HepG2 (cell line): ENCODE measurements around the gene LIMS2. TPM values are rescaled to one million over a fixed set of nuclear protein-coding genes. Genes with fewer than 3 reads are reported as not detected.

Experiments used
- CHD2 ChIP-seq: IDR thresholded peaks from 2 replicates; pipeline ENCODE4 v1.6.1; 2011; ENCODE audit warnings: low read depth, low read length, improper control_type of control experiment
- ELF3 ChIP-seq: IDR thresholded peaks from 2 replicates; pipeline ENCODE4 v1.6.1; 2016; ENCODE audit warnings: missing genetic modification reagents, missing compliant biosample characterization
- HDAC2 ChIP-seq: sonication (generic); formaldehyde crosslinking; IDR thresholded peaks from 2 replicates; pipeline ENCODE4 v1.4.0; 2020; ENCODE audit warnings: missing genetic modification reagents
- MTA1 ChIP-seq: sonication (generic); formaldehyde crosslinking; IDR thresholded peaks from 2 replicates; pipeline ENCODE4 v1.4.0; 2020; ENCODE audit warnings: missing genetic modification reagents, mild to moderate bottlenecking, borderline replicate concordance
- NFRKB ChIP-seq: fragments of 450-650 bp; IDR thresholded peaks from 2 replicates; pipeline ENCODE4 v1.6.1; 2017
- NONO ChIP-seq, 2 experiments: fragments of 450-650 bp in 1 of 2; sonication (generic) in 1 of 2; formaldehyde crosslinking in 1 of 2; IDR thresholded peaks in 1 of 2; conservative IDR thresholded peaks in 1 of 2; 2 replicates each; pipeline versions ENCODE4 v1.6.1 to v1.8.0; 2017 to 2022; ENCODE audit warnings: mild to moderate bottlenecking in 1 of 2, missing genetic modification reagents in 1 of 2, moderate library complexity in 1 of 2
- RBFOX2 ChIP-seq: fragments of 200-400 bp; formaldehyde crosslinking; IDR thresholded peaks from 2 replicates; pipeline ENCODE4 v1.6.1; 2017; ENCODE audit warnings: low read depth, mild to moderate bottlenecking, low read length
- SETDB1 ChIP-seq: sonication (generic); formaldehyde crosslinking; IDR thresholded peaks from 2 replicates; pipeline ENCODE4 v1.5.1; 2020; ENCODE audit warnings: missing genetic modification reagents, mild to moderate bottlenecking, borderline replicate concordance
- SPEN ChIP-seq: sonication (generic); formaldehyde crosslinking; IDR thresholded peaks from 2 replicates; pipeline ENCODE4 v1.5.1; 2020; ENCODE audit warnings: low read depth, mild to moderate bottlenecking, missing genetic modification reagents
- ZFX ChIP-seq: sonication (generic); formaldehyde crosslinking; IDR thresholded peaks from 2 replicates; pipeline ENCODE4 v1.4.0; 2020; ENCODE audit warnings: mild to moderate bottlenecking, low read depth, missing genetic modification reagents, moderate library complexity
- ZNF44 ChIP-seq: sonication (generic); formaldehyde crosslinking; IDR thresholded peaks from 2 replicates; pipeline ENCODE4 v1.5.1; 2020; ENCODE audit warnings: mild to moderate bottlenecking, missing genetic modification reagents
- ZNF441 ChIP-seq: sonication (generic); formaldehyde crosslinking; IDR thresholded peaks from 2 replicates; pipeline ENCODE4 v1.7.0; 2021; ENCODE audit warnings: missing genetic modification reagents, borderline replicate concordance
- ZNF501 ChIP-seq: sonication (generic); formaldehyde crosslinking; IDR thresholded peaks from 2 replicates; pipeline ENCODE4 v1.5.1; 2020; ENCODE audit warnings: mild to moderate bottlenecking, moderate library complexity, missing genetic modification reagents
- ZNF543 ChIP-seq: sonication (generic); formaldehyde crosslinking; IDR thresholded peaks from 2 replicates; pipeline ENCODE4 v1.4.0; 2020; ENCODE audit warnings: mild to moderate bottlenecking, missing genetic modification reagents
- ZNF572 ChIP-seq: sonication (generic); formaldehyde crosslinking; IDR thresholded peaks from 2 replicates; pipeline ENCODE4 v1.5.1; 2020; ENCODE audit warnings: mild to moderate bottlenecking, missing genetic modification reagents
- ZNF644 ChIP-seq: IDR thresholded peaks from 2 replicates; pipeline ENCODE4 v1.6.1; 2016; ENCODE audit warnings: low read depth
- ZNF790 ChIP-seq: sonication (generic); formaldehyde crosslinking; IDR thresholded peaks from 2 replicates; pipeline ENCODE4 v1.8.0; 2022; ENCODE audit warnings: missing genetic modification reagents, mild to moderate bottlenecking, borderline replicate concordance
- polyA plus RNA-seq, 8 experiments: library from polyadenylated mRNA; depleted of rRNA in 3 of 8; stranded (reverse) in 7 of 8; unstranded in 1 of 8; fragments of >200 nt; fragmentation: Illumina TruSeq in 4 of 8; extraction: Trizol in 4 of 8; gene quantifications; 2 replicates each; pipeline versions ENCODE4 v1.2.1 to v1.2.3, GENCODE V29; 2011 to 2016; ENCODE audit warnings: low read depth in 4 of 8, missing spikeins in 1 of 8, mixed read lengths in 1 of 8; ENCODE audit not compliant: insufficient read depth in 1 of 8
- total RNA-seq, 5 experiments: library from RNA; depleted of rRNA; stranded (reverse); fragments of >200 nt; fragmentation: Illumina TruSeq; extraction: Trizol; gene quantifications; 2 replicates each; pipeline ENCODE4 v1.2.3, GENCODE V29; 2016; ENCODE audit warnings: low read depth in 1 of 5
- TF ChIP-seq, protein P1 (sequence below): sonication (generic); formaldehyde crosslinking; IDR thresholded peaks from 2 replicates; pipeline ENCODE4 v1.5.0; 2020; ENCODE audit warnings: mild to moderate bottlenecking, missing genetic modification reagents, moderate library complexity
- TF ChIP-seq, protein P2 (sequence below): sonication (generic); formaldehyde crosslinking; IDR thresholded peaks from 2 replicates; pipeline ENCODE4 v1.8.1; 2023; ENCODE audit warnings: mild to moderate bottlenecking, missing genetic modification reagents
- TF ChIP-seq, protein P3 (sequence below): IDR thresholded peaks from 2 replicates; pipeline ENCODE4 v1.6.1; 2016; ENCODE audit warnings: missing genetic modification reagents, missing compliant biosample characterization
- TF ChIP-seq, protein P4 (sequence below): sonication (generic); formaldehyde crosslinking; IDR thresholded peaks from 2 replicates; pipeline ENCODE4 v1.5.1; 2020; ENCODE audit warnings: mild to moderate bottlenecking, moderate library complexity, missing genetic modification reagents
- TF ChIP-seq, protein P5 (sequence below): sonication (generic); formaldehyde crosslinking; IDR thresholded peaks from 2 replicates; pipeline ENCODE4 v1.4.0; 2020; ENCODE audit warnings: missing genetic modification reagents, borderline replicate concordance

The LIMS2 gene
- total and polyA plus RNA-seq, 2 of the 13 experiments (the other 11 are each of a cell fraction or from before 2014, with no cell fraction given) = 1.0 to 1.9 TPM

DNA sequence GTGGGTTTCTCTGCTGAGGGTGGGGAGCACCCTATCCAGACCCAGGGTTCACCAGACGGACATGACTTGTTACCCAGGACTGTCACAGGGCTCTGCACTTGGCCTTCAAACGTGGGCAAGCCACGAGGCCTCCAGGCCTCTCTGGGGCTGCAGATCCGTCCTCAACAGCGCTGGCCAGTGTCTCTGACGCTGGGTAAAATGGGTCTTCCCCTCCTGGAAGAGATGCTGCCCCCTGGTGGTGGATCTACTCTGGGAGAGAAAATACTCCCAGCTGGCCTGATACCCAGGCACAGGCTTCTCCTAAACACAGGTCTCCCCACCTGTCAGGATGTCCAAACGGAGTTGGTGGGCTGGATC is 25.7 kb downstream of the LIMS2 start (continued):
- TF ChIP-seq, protein P1, sequence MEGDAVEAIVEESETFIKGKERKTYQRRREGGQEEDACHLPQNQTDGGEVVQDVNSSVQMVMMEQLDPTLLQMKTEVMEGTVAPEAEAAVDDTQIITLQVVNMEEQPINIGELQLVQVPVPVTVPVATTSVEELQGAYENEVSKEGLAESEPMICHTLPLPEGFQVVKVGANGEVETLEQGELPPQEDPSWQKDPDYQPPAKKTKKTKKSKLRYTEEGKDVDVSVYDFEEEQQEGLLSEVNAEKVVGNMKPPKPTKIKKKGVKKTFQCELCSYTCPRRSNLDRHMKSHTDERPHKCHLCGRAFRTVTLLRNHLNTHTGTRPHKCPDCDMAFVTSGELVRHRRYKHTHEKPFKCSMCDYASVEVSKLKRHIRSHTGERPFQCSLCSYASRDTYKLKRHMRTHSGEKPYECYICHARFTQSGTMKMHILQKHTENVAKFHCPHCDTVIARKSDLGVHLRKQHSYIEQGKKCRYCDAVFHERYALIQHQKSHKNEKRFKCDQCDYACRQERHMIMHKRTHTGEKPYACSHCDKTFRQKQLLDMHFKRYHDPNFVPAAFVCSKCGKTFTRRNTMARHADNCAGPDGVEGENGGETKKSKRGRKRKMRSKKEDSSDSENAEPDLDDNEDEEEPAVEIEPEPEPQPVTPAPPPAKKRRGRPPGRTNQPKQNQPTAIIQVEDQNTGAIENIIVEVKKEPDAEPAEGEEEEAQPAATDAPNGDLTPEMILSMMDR (CRISPR knock-in tag) = peak; percentile 91
- TF ChIP-seq MTA1 (CRISPR knock-in tag) = no peak
- TF ChIP-seq ZNF644 = 0 out of 2 replicates have a peak, but pooled peaks have one; percentile 29
- 0 out of 2 replicates have a peak, but pooled peaks have one; percentile 38 for TF ChIP-seq SETDB1 (CRISPR knock-in tag)
- TF ChIP-seq, protein P2, sequence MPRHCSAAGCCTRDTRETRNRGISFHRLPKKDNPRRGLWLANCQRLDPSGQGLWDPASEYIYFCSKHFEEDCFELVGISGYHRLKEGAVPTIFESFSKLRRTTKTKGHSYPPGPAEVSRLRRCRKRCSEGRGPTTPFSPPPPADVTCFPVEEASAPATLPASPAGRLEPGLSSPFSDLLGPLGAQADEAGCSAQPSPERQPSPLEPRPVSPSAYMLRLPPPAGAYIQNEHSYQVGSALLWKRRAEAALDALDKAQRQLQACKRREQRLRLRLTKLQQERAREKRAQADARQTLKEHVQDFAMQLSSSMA = 0 out of 2 replicates have a peak, but pooled peaks have one; percentile 13
- no peak for TF ChIP-seq RBFOX2
- TF ChIP-seq CHD2 = no peak
- TF ChIP-seq, protein P3, sequence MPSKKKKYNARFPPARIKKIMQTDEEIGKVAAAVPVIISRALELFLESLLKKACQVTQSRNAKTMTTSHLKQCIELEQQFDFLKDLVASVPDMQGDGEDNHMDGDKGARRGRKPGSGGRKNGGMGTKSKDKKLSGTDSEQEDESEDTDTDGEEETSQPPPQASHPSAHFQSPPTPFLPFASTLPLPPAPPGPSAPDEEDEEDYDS (CRISPR knock-in tag) = peak; percentile 24; the same call in 1 of the 2 replicates
- no peak for TF ChIP-seq ZNF441 (CRISPR knock-in tag)
- 0 out of 2 replicates have a peak, but pooled peaks have one; percentile 29 for TF ChIP-seq ELF3 (CRISPR knock-in tag)
- TF ChIP-seq ZFX = peak; percentile 73
- 0 out of 2 replicates have a peak, but pooled peaks have one; percentile 34 for TF ChIP-seq ZNF44 (CRISPR knock-in tag)
- TF ChIP-seq SPEN (CRISPR knock-in tag) = 0 out of 2 replicates have a peak, but pooled peaks have one; percentile 8
- peak; percentile 71 for TF ChIP-seq ZNF501 (CRISPR knock-in tag)
- 0 out of 2 replicates have a peak, but pooled peaks have one; percentile 48 for TF ChIP-seq HDAC2 (CRISPR knock-in tag)
- TF ChIP-seq ZNF790 = no peak
- no peak for TF ChIP-seq NONO (IDR thresholded peaks at IDR 0.05)
- 0 out of 2 replicates have a peak, but pooled peaks have one; percentile 30 for TF ChIP-seq NONO (CRISPR knock-in tag; conservative IDR thresholded peaks at IDR 0.05)
- TF ChIP-seq NFRKB = no peak
- TF ChIP-seq, protein P4, sequence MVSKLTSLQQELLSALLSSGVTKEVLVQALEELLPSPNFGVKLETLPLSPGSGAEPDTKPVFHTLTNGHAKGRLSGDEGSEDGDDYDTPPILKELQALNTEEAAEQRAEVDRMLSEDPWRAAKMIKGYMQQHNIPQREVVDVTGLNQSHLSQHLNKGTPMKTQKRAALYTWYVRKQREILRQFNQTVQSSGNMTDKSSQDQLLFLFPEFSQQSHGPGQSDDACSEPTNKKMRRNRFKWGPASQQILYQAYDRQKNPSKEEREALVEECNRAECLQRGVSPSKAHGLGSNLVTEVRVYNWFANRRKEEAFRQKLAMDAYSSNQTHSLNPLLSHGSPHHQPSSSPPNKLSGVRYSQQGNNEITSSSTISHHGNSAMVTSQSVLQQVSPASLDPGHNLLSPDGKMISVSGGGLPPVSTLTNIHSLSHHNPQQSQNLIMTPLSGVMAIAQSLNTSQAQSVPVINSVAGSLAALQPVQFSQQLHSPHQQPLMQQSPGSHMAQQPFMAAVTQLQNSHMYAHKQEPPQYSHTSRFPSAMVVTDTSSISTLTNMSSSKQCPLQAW = peak; percentile 67; the same call in 1 of the 2 replicates
- TF ChIP-seq, protein P5, sequence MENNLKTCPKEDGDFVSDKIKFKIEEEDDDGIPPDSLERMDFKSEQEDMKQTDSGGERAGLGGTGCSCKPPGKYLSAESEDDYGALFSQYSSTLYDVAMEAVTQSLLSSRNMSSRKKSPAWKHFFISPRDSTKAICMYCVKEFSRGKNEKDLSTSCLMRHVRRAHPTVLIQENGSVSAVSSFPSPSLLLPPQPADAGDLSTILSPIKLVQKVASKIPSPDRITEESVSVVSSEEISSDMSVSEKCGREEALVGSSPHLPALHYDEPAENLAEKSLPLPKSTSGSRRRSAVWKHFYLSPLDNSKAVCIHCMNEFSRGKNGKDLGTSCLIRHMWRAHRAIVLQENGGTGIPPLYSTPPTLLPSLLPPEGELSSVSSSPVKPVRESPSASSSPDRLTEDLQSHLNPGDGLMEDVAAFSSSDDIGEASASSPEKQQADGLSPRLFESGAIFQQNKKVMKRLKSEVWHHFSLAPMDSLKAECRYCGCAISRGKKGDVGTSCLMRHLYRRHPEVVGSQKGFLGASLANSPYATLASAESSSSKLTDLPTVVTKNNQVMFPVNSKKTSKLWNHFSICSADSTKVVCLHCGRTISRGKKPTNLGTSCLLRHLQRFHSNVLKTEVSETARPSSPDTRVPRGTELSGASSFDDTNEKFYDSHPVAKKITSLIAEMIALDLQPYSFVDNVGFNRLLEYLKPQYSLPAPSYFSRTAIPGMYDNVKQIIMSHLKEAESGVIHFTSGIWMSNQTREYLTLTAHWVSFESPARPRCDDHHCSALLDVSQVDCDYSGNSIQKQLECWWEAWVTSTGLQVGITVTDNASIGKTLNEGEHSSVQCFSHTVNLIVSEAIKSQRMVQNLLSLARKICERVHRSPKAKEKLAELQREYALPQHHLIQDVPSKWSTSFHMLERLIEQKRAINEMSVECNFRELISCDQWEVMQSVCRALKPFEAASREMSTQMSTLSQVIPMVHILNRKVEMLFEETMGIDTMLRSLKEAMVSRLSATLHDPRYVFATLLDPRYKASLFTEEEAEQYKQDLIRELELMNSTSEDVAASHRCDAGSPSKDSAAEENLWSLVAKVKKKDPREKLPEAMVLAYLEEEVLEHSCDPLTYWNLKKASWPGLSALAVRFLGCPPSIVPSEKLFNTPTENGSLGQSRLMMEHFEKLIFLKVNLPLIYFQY = peak; percentile 85
- TF ChIP-seq ZNF543 (CRISPR knock-in tag) = 0 out of 2 replicates have a peak, but pooled peaks have one; percentile 72
- peak; percentile 54; the same call in 1 of the 2 replicates for TF ChIP-seq ZNF572 (CRISPR knock-in tag)
